GM23338 (cell line): ENCODE results near the gene CCDC201. TPM values are rescaled to one million over a fixed set of nuclear protein-coding genes. Genes with fewer than 3 reads are reported as not detected.

Experiments
- ATAC-seq: fragments of 200-7000 bp; cut with Tn5 transposase; 3 replicates; pipeline ENCODE4 v1.9.1; 2020
- DNase-seq: peaks from one replicate; pipeline ENCODE4 v3.0.0-alpha.2; 2015; ENCODE audit warnings: low spot score
- H2AFZ ChIP-seq: fragments of 200-600 bp; sonication (generic); 2 replicates; pipeline ENCODE4 v1.8.0; 2016; ENCODE audit warnings: antibody characterized with exemption, mild to moderate bottlenecking, moderate library complexity
- H3F3A ChIP-seq: fragments of 200-600 bp; sonication (generic); replicated peaks from 2 replicates; pipeline ENCODE4 v1.8.0; 2017; ENCODE audit warnings: antibody characterized with exemption, mixed run types, low read depth
- H3K27ac ChIP-seq: fragments of 200-600 bp; sonication (generic); 2 replicates; pipeline ENCODE4 v1.6.1; 2016; ENCODE audit warnings: low read depth
- H3K27me3 ChIP-seq: fragments of 200-600 bp; sonication (generic); 2 replicates; pipeline ENCODE4 v1.8.0; 2016; ENCODE audit warnings: mild to moderate bottlenecking, mixed run types, moderate library complexity; ENCODE audit not compliant: insufficient read depth
- H3K36me3 ChIP-seq: fragments of 200-600 bp; sonication (generic); 2 replicates; pipeline ENCODE4 v1.8.0; 2016; ENCODE audit warnings: mild to moderate bottlenecking; ENCODE audit not compliant: insufficient read depth
- H3K4me1 ChIP-seq: fragments of 200-600 bp; sonication (generic); 2 replicates; pipeline ENCODE4 v1.8.0; 2016; ENCODE audit warnings: mild to moderate bottlenecking, moderate library complexity; ENCODE audit not compliant: insufficient read depth
- H3K4me2 ChIP-seq: fragments of 200-600 bp; sonication (generic); 2 replicates; pipeline ENCODE4 v1.7.1; 2017; ENCODE audit warnings: mixed run types
- H3K4me3 ChIP-seq: fragments of 200-600 bp; sonication (generic); 2 replicates; pipeline ENCODE4 v1.6.1; 2016; ENCODE audit warnings: mixed run types
- H3K79me2 ChIP-seq: fragments of 200-600 bp; sonication (generic); replicated peaks from 2 replicates; pipeline ENCODE4 v1.8.0; 2017; ENCODE audit warnings: mild to moderate bottlenecking; ENCODE audit not compliant: insufficient read depth
- H3K9me2 ChIP-seq: fragments of 200-600 bp; sonication (generic); 2 replicates; pipeline ENCODE4 v1.8.0; 2017; ENCODE audit not compliant: insufficient read depth
- H4K20me1 ChIP-seq: fragments of 200-600 bp; sonication (generic); replicated peaks from 2 replicates; pipeline ENCODE4 v1.8.0; 2017; ENCODE audit warnings: mild to moderate bottlenecking; ENCODE audit not compliant: insufficient read depth
- H3K27ac Mint-ChIP-seq: 2 replicates; pipeline ENCODE4 v1.8.0; 2020; ENCODE audit warnings: inconsistent platforms, mild to moderate bottlenecking, moderate library complexity, mixed read lengths
- H3K27me3 Mint-ChIP-seq: 3 replicates; pipeline ENCODE4 v1.8.0; 2022; ENCODE audit warnings: low read depth, mild to moderate bottlenecking, moderate library complexity, mixed read lengths, inconsistent platforms; ENCODE audit not compliant: insufficient read depth, poor library complexity
- H3K36me3 Mint-ChIP-seq: 3 replicates; pipeline ENCODE4 v1.8.0; 2021; ENCODE audit warnings: low read depth, mild to moderate bottlenecking, inconsistent platforms, moderate library complexity, mixed read lengths
- H3K4me1 Mint-ChIP-seq: 3 replicates; pipeline ENCODE4 v1.8.0; 2020; ENCODE audit warnings: mild to moderate bottlenecking, inconsistent platforms, mixed read lengths
- H3K4me3 Mint-ChIP-seq: 3 replicates; pipeline ENCODE4 v1.8.0; 2021; ENCODE audit warnings: moderate library complexity, mild to moderate bottlenecking, inconsistent platforms, mixed read lengths
- H3K9me3 Mint-ChIP-seq: 3 replicates; pipeline ENCODE4 v1.8.0; 2020; ENCODE audit warnings: moderate library complexity, mild to moderate bottlenecking, inconsistent platforms, mixed read lengths
- CTCF ChIP-seq, 2 experiments: fragments of 200-600 bp in 1 of 2; sonication (generic) in 1 of 2; conservative IDR thresholded peaks; 2 replicates each; pipeline versions ENCODE4 v1.5.1 to v1.6.1; 2016 to 2017; ENCODE audit warnings: antibody characterized with exemption in 2 of 2, low read depth in 2 of 2, mild to moderate bottlenecking in 2 of 2, moderate library complexity in 1 of 2
- EZH2phosphoT487 ChIP-seq: fragments of 200-600 bp; sonication (generic); IDR thresholded peaks from one replicate; pipeline ENCODE4 v1.8.1; 2018; ENCODE audit warnings: antibody characterized with exemption; ENCODE audit not compliant: unreplicated experiment
- NANOG ChIP-seq: IDR thresholded peaks from 2 replicates; pipeline ENCODE4 v1.6.1; 2016; ENCODE audit warnings: antibody characterized with exemption, borderline replicate concordance
- POLR2AphosphoS5 ChIP-seq: IDR thresholded peaks from 2 replicates; pipeline ENCODE4 v1.6.1; 2016; ENCODE audit warnings: antibody characterized with exemption, low read depth
- REST ChIP-seq: IDR thresholded peaks from one replicate; pipeline ENCODE4 v1.6.1; 2018; ENCODE audit warnings: antibody characterized with exemption; ENCODE audit not compliant: unreplicated experiment
- STAT1 ChIP-seq: IDR thresholded peaks from one replicate; pipeline ENCODE4 v1.6.1; 2016; ENCODE audit warnings: antibody characterized with exemption; ENCODE audit not compliant: unreplicated experiment
- ZNF331 ChIP-seq: fragments of 250-450 bp; sonication (Bioruptor Pico); IDR thresholded peaks from 2 replicates; pipeline ENCODE4 v1.5.0; 2020; ENCODE audit warnings: low read depth, mild to moderate bottlenecking, moderate library complexity
- polyA plus RNA-seq: library from polyadenylated mRNA; unstranded; fragments of >200 nt; fragmentation: Nextera tagmentation; extraction: Ambion mirVana; gene quantifications from 2 replicates; pipeline ENCODE4 v1.2.1, GENCODE V29; 2016
- total RNA-seq: library from RNA; depleted of rRNA; stranded (reverse); fragments of >200 nt; shearing (Covaris generic); gene quantifications from 2 replicates; pipeline ENCODE4 v1.2.3, GENCODE V29; 2014

The CCDC201 gene
- total and polyA plus RNA-seq, 2 experiments from 2014 or later = not detected

- TF ChIP-seq REST = no peak
- no peak for TF ChIP-seq ZNF331
- TF ChIP-seq EZH2phosphoT487 = no peak
- TF ChIP-seq POLR2AphosphoS5 = no peak
- TF ChIP-seq STAT1 = no peak
Observed at GRCh38 chr7:45912972-45913371, 40.1 kb upstream of the CCDC201 start (continued).

- H3K9me2 ChIP-seq = no peaks in the 10 kb centered on the region
- H3K79me2 ChIP-seq = no peaks in the 10 kb centered on the region
- Mint-ChIP-seq H3K36me3 (peaks cover 13% of the 10 kb centered on the region; the same call in 2 of the 3 replicates), H3K27me3 (no peaks in the 10 kb centered on the region), H3K4me3 (no peak overlapping the region), H3K27ac (no peak overlapping the region), H3K9me3 (no peaks in the 10 kb centered on the region), H3K4me1 (no peaks in the 10 kb centered on the region)
- ATAC-seq = peak; percentile 41; the same call in 2 of the 3 replicates
- H3K27me3 ChIP-seq = no peaks in the 10 kb centered on the region
- TF ChIP-seq EZH2phosphoT487 = no peak
- TF ChIP-seq CTCF (conservative IDR thresholded peaks at IDR 0.05; ENCODE audit: low read depth in 2 of 2) = peak in 1 of 2 experiments; percentile 35; a peak in 1 of 4 replicates
- TF ChIP-seq REST = no peak
- no peak for TF ChIP-seq NANOG
- no peaks in the 10 kb centered on the region for H3K4me1 ChIP-seq
- H3K36me3 ChIP-seq = no peaks in the 10 kb centered on the region
- no peak overlapping the region for H2AFZ ChIP-seq
- no peak overlapping the region for H3K27ac ChIP-seq
- H3K4me3 ChIP-seq = no peak overlapping the region
- no peaks in the 10 kb centered on the region for H4K20me1 ChIP-seq
- H3F3A ChIP-seq = no peaks in the 10 kb centered on the region
- DNase-seq = no peak
- H3K4me2 ChIP-seq = no peak overlapping the region
Observed at GRCh38 chr7:45911311-45911710, 38.4 kb upstream of the CCDC201 start.
